NCI-H1105 treated with DMSO at 0.1 percent for 48 hours (cell line): ENCODE data around the gene MRPS11.
"Not testable (repeated sequence)": the region's sequence is repeated elsewhere in the genome, so short reads cannot be mapped to it uniquely, and the experiment has no call there.

Experiments
- DNase-seq: peaks from one replicate; lab custom pipeline; 2025; lab: John Stamatoyannopoulos, UW

The MRPS11 gene

GRCh38 chr15:88467073-88467934 lies at the start of gene MRPS11, which contains the start of gene MRPL46:
TSS of gene MRPS11 (plus strand) at chr15:88467708. CDS start at chr15:88467718, 10 bp downstream.
TSS of gene MRPL46 (minus strand) at chr15:88467388. CDS start at chr15:88467377, 11 bp downstream.
- DNase-seq, result peak; percentile 73

- DNase-seq, result no peak
Observed at GRCh38 chr15:88419830-88420229, 47.7 kb upstream of the MRPS11 start.

DNA sequence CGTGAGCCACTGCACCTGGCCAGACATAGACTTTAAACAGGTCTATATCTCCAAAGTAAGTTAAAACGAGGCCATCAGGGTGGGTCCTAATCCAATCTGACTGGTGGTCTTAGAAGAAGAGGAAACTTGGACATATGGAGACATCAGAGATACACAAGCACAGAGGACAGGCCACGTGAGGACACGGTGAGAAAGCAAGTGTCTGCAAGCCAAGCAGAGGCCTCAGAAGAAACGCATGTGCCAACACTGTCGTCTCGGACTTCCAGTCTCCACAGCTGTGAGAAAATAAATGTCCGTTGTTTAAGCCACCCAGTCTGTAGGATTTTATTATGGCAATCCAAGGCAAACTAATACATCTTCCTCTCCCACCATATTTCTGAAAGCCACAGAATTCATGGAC lies 44.2 kb upstream of the MRPS11 start:
- no peak for DNase-seq

- no peak for DNase-seq
Observed at GRCh38 chr15:88426304-88426703, 41.2 kb upstream of the MRPS11 start.

- DNase-seq, result no peak
Observed at GRCh38 chr15:88428053-88428452, 39.5 kb upstream of the MRPS11 start.

DNA sequence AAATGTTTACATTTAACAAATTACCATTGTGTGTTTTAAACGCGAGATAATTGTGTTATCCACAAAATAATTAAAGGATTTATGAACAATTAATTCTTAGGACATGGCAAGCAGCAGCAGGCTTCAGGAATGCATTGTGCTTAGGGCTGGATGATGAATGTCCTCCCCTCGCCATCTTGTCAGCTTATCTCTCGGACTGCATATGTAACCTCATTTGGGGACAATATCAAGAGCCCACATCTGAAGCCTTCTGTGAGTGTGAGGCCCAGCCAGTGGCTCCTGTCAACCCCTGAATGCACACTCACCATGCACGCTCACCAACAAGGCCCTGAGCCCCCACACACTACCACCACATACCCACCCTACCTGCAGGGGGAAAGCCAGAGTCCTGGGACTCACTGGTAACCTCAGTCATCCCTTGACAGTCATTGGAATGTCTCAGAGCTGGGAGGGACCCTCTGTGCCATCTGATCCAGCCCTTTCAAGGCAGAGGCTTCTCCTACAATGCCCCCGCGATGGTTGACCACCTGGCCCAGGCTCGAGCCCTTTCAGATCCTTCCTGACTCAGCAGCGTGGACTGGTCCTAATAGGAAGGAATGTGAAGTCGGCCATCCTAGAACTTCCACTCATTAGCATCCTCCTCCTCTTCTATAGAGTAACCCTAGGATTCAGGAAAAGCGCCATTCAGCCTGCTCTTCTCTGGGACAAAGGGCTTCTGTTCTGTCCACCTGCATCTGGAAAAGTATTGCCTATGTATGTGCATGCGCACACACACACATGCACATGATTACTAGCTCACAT lies 38.5 kb upstream of the MRPS11 start:
- DNase-seq, result no peak

DNA sequence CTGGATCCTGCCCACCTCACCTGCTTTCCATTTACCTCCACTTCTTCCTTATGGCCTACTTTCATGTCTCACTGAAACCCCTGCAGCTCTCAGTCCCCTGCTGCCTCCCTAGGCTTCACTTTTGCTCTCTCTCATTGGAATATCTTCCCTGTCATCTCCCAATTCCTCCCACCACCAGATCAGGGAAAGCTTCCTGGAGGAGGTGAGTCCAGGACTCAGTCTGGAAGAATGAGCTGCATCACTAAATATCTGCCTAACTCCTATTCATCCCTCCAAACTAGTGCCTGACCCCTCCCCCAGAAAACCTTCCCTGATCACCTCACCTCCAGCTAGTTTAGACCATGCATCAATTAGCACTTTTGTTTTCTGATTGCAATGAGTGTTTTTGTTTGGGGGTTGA lies 37.5 kb upstream of the MRPS11 start:
- DNase-seq, result no peak

DNA sequence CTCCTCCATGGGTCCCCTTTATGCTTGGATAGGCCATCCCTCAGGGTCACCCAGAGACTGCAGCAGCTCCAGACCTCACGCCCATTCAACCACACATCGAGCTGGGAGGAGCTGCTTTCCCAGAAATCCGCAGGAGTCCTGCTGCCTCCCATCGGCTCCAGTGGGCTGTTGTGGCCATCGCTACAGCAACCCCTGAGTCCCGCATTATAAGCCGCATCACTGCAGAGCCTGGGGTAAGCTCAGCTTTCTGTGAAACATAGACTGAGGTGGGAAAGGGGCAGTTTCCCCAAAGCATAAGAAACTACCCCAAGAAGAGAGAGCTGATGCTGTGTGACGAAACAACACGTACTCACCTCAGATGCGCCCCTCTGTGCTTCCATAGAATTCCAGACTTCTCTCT lies 36.1 kb upstream of the MRPS11 start:
- DNase-seq, result no peak

GRCh38 chr15:88433046-88433685 lies 34.3 kb upstream of the MRPS11 start:
- no peak for DNase-seq

DNA sequence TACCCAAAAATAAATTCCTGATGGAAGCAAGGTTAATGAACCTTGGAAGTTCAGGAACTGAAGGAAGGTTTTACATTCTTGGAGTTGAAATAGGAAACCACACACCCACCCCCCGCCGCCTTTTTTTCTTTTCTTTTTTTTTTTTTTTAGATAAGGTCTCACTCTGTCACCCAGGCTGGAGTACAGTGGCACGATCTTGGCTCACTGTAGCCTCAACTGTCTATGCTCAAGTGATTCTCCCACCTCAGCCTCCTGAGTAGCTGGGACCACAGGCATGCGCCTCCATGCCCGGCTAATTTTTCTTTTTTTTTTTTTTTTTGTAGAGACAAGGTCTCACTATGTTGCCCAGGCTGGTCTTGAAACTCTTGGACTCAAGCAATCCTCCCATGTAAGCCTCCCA lies 33.4 kb upstream of the MRPS11 start:
- DNase-seq, result not testable (repeated sequence)

GRCh38 chr15:88438181-88438580 lies 29.3 kb upstream of the MRPS11 start:
- no peak for DNase-seq

GRCh38 chr15:88440021-88440420 lies 27.5 kb upstream of the MRPS11 start:
- DNase-seq, result no peak

GRCh38 chr15:88441076-88441730 lies 26.3 kb upstream of the MRPS11 start:
- no peak for DNase-seq

- DNase-seq, result no peak
Observed at GRCh38 chr15:88447206-88447605, 20.3 kb upstream of the MRPS11 start.

- DNase-seq, result no peak
Observed at GRCh38 chr15:88447741-88448140, 19.8 kb upstream of the MRPS11 start.

- DNase-seq, result no peak
Observed at GRCh38 chr15:88448991-88449461, 18.5 kb upstream of the MRPS11 start.

DNA sequence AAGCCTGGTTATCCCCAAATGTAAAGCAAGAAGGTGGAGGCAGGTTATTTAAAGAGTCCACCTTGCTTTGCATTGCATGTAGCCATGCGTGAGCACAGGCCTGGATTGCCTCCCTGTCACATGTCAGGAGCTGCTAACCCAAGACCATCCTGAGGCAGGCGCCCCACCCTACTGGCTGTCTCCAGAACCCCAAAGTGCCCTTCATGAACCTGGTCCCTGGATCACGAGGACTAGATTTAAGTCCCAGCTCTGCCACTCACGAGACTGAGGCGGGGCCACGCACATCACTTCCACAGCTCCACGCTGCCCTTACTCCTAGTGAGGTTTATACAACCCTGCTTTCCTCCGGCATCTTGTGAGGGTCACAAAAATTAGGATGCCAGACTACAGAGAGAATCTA lies 17.9 kb upstream of the MRPS11 start:
- no peak for DNase-seq

- DNase-seq, result peak; percentile 30
Observed at GRCh38 chr15:88450125-88450798, 17.2 kb upstream of the MRPS11 start.

- no peak for DNase-seq
Observed at GRCh38 chr15:88453651-88454050, 13.9 kb upstream of the MRPS11 start.

GRCh38 chr15:88454236-88454635 lies 13.3 kb upstream of the MRPS11 start:
- no peak for DNase-seq
